HUES64 (cell line): Measurements from ENCODE around the gene TSSK3.

ENCODE experiments used
- H3K27ac ChIP-seq: 2 replicates; pipeline ENCODE4 v1.7.0; 2013; ENCODE audit warnings: low read depth, low read length, inconsistent platforms
- H3K27me3 ChIP-seq: 2 replicates; pipeline ENCODE4 v1.6.1; 2013; ENCODE audit warnings: mild to moderate bottlenecking, low read length; ENCODE audit not compliant: insufficient read depth
- H3K36me3 ChIP-seq: 2 replicates; pipeline ENCODE4 v1.6.1; 2013; ENCODE audit warnings: mild to moderate bottlenecking, low read length; ENCODE audit not compliant: insufficient read depth
- H3K4me1 ChIP-seq: 2 replicates; pipeline ENCODE4 v1.6.1; 2013; ENCODE audit warnings: mild to moderate bottlenecking, low read length, moderate library complexity; ENCODE audit not compliant: insufficient read depth
- H3K4me3 ChIP-seq: 2 replicates; pipeline ENCODE4 v1.5.1; 2013; ENCODE audit warnings: mild to moderate bottlenecking, low read length, moderate library complexity
- H3K9ac ChIP-seq: 2 replicates; pipeline ENCODE4 v1.6.1; 2013; ENCODE audit warnings: mild to moderate bottlenecking, low read depth, low read length
- H3K9me3 ChIP-seq: 2 replicates; pipeline ENCODE4 v1.6.1; 2013; ENCODE audit warnings: low read depth, low read length; ENCODE audit not compliant: insufficient read depth
- WGBS: fragments of 150-250, 120-280 bp; methylation state at CpG from one replicate; pipeline ENCODE4 v1.1.7; 2013; ENCODE audit warnings: missing lambda C conversion rate; 5-methylcytosine and 5-hydroxymethylcytosine counted together

The TSSK3 gene

DNA sequence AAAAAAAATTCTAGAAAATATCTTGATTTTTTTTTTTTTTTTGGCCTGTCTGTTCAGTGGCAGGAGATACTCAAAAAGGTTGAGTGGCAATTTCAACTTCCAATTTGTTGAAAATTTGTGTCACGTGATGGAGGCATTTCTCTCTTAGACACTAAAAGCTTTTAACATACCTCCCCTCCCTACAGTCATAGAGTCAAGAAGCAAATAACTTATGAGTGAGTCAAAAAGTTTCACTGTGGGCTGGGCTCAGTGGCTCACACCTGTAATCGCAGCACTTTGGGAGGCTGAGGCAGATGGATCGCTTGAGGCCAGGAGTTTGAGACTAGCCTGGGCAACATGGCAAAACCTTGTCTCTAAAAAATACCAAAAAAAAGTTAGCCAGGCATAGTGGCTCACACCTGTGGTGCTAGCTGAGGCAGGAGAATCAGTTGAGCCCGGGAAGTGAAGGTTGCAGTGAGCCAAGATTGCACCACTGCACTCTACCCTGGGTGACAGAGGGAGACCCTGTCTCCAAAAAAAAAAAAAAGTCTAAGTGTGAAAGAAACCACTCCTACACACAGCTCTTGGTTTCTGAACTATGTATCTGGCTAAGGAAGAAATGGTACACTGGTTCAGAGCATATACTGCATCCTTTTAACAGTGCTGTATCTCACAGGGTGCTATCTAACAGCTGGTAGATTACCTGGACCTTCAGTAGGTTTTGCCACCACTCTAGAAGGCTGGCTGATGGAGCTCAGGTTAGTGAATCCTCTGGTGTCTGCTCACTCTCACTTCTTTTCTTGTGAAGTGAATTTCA is 43.5 kb downstream of the TSSK3 start:
- H3K9ac ChIP-seq = no peak overlapping the region
- no peaks in the 10 kb centered on the region for H3K27me3 ChIP-seq
- WGBS = 98% methylated on average over 4 of the region's 4 CpGs
- H3K4me1 ChIP-seq = peaks cover 3% of the 10 kb centered on the region; the same call in 1 of the 2 replicates
- H3K27ac ChIP-seq = no peak overlapping the region
- H3K4me3 ChIP-seq = no peak overlapping the region
- H3K9me3 ChIP-seq = no peaks in the 10 kb centered on the region
- H3K36me3 ChIP-seq = no peaks in the 10 kb centered on the region

- no peaks in the 10 kb centered on the region for H3K36me3 ChIP-seq
- no peaks in the 10 kb centered on the region for H3K9me3 ChIP-seq
- no peak overlapping the region for H3K27ac ChIP-seq
- H3K27me3 ChIP-seq = no peaks in the 10 kb centered on the region
- no peaks in the 10 kb centered on the region for H3K4me1 ChIP-seq
- no peak overlapping the region for H3K4me3 ChIP-seq
- 91% methylated on average over 4 of the region's 4 CpGs for WGBS
- H3K9ac ChIP-seq = no peak overlapping the region
These were observed 44.3 kb downstream of the TSSK3 start for GRCh38 chr1:32406629-32407111.

DNA sequence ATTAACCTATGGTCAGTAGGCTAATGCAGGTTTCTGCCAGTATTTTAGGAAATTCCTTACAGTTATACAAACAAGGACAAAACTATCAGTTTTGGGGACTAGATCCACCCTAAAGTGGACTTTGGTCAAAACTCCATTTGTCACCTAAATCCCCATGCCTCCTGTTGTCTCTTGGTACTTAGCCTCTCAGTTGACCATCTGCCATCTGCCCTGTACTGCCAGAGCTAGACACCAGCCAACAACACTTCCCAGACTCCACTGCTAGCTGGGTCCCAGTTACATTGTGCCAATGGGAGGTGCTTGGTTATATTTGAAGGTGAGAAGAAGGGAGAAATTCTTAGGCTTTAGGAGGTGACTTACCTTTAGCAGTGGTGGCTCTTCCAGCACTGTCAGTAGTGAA is 48.9 kb downstream of the TSSK3 start:
- no peaks in the 10 kb centered on the region for H3K27me3 ChIP-seq
- H3K36me3 ChIP-seq = no peaks in the 10 kb centered on the region
- H3K9me3 ChIP-seq = peaks cover 29% of the 10 kb centered on the region
- H3K27ac ChIP-seq = no peak overlapping the region
- H3K9ac ChIP-seq = no peak overlapping the region
- H3K4me1 ChIP-seq = no peaks in the 10 kb centered on the region
- no peak overlapping the region for H3K4me3 ChIP-seq

GRCh38 chr1:32413507-32414185 is 51.3 kb downstream of the TSSK3 start:
- no peak overlapping the region for H3K27ac ChIP-seq
- no peaks in the 10 kb centered on the region for H3K4me1 ChIP-seq
- no peak overlapping the region for H3K9ac ChIP-seq
- no peak overlapping the region for H3K4me3 ChIP-seq
- H3K36me3 ChIP-seq = no peaks in the 10 kb centered on the region
- no peaks in the 10 kb centered on the region for H3K27me3 ChIP-seq
- 83% methylated on average over 10 of the region's 10 CpGs for WGBS
- H3K9me3 ChIP-seq = peaks cover 49% of the 10 kb centered on the region
